Gastrocnemius medialis (tissue), 4 donors: ENCODE data around the gene AFF3. TPM values are rescaled to one million over a fixed set of nuclear protein-coding genes. Genes with fewer than 3 reads are reported as not detected.

Experiments
- ATAC-seq, 2 donors: fragments of 150-250 bp; one replicate each; pipeline ENCODE4 v1.9.1; 2016
- DNase-seq, 2 donors: peaks; one replicate each; pipeline ENCODE4 v3.0.0-alpha.2; 2019
- H3K27ac ChIP-seq, 4 donors: fragments of 200-600 bp; sonication (generic); 1 replicate in 1 of 4; 2 replicates in 3 of 4; pipeline ENCODE4 v1.5.1; 2016 to 2018; ENCODE audit warnings: mild to moderate bottlenecking in 2 of 4, moderate library complexity in 1 of 4
- H3K27me3 ChIP-seq, 3 donors: fragments of 200-600 bp; sonication (generic) in 2 of 3; 1 replicate in 1 of 3; 2 replicates in 2 of 3; pipeline versions ENCODE4 v1.5.1 to v1.6.0; 2016 to 2019; ENCODE audit warnings: mild to moderate bottlenecking in 1 of 3, moderate library complexity in 1 of 3
- H3K36me3 ChIP-seq, 2 donors: fragments of 200-600 bp; sonication (generic) in 1 of 2; one replicate each; pipeline ENCODE4 v1.5.1; 2017 to 2018
- H3K4me1 ChIP-seq, 2 donors: fragments of 200-600 bp; sonication (generic) in 1 of 2; one replicate each; pipeline ENCODE4 v1.5.1; 2016 to 2017; ENCODE audit warnings: mild to moderate bottlenecking in 2 of 2
- H3K4me3 ChIP-seq, 4 donors: fragments of 200-600 bp; sonication (generic) in 3 of 4; 1 replicate in 1 of 4; 2 replicates in 3 of 4; pipeline ENCODE4 v1.5.1; 2016 to 2019; ENCODE audit warnings: mild to moderate bottlenecking in 2 of 4
- H3K9me3 ChIP-seq, 3 donors: fragments of 200-600 bp; sonication (generic) in 2 of 3; 1 replicate in 1 of 3; 2 replicates in 2 of 3; pipeline ENCODE4 v1.5.1; 2016 to 2019
- CTCF ChIP-seq, 5 experiments: fragments of 450-650 bp in 3 of 5; fragments of 200-600 bp in 2 of 5; sonication (generic) in 2 of 5; IDR thresholded peaks in 4 of 5; conservative IDR thresholded peaks in 1 of 5; 1 replicate in 4 of 5; 2 replicates in 1 of 5; pipeline ENCODE4 v1.5.1; 2016 to 2019; ENCODE audit warnings: antibody characterized with exemption in 5 of 5, mild to moderate bottlenecking in 3 of 5, moderate library complexity in 3 of 5
- POLR2A ChIP-seq, 2 donors: fragments of 450-650 bp; IDR thresholded peaks; one replicate each; pipeline ENCODE4 v1.6.1; 2017; ENCODE audit warnings: antibody characterized with exemption in 2 of 2, mild to moderate bottlenecking in 2 of 2, moderate library complexity in 2 of 2
- in situ Hi-C, 4 donors: fragments of 200-750 bp; cut with MboI; loops; one replicate each; pipeline versions ENCODE4 v1.15.0 to v1.8.0; 2017; ENCODE audit warnings: low sequenced_read_pairs in 4 of 4
- intact Hi-C: fragments of 100-400 bp; cut with DNase I; formaldehyde crosslinking; loops from one replicate; pipeline ENCODE4 v1.15.1; 2023; ENCODE audit warnings: low total_unique reads
- total RNA-seq, 4 donors: library from RNA; depleted of rRNA; stranded (reverse); fragments of >200 nt; gene quantifications; one replicate each; pipeline versions ENCODE4 v1.1.0 to v1.2.3, GENCODE V29; 2016

The AFF3 gene
- total RNA-seq, 4 donors from 2014 or later = 0.22 to 0.55 (median 0.47) TPM

GRCh38 chr2:99522157-99522556 is 620.2 kb downstream of the AFF3 start:
- ATAC-seq (no peak), DNase-seq (no peak)
- H3K4me3 ChIP-seq = no peak overlapping the region
- intact Hi-C loops = no loop called here
- no peaks in the 10 kb centered on the region for H3K4me1 ChIP-seq
- TF ChIP-seq POLR2A (IDR thresholded peaks at IDR 0.05) = no peak
- no peak for TF ChIP-seq CTCF (IDR thresholded peaks at IDR 0.05 in 4 of 5, conservative IDR thresholded peaks at IDR 0.05 in 1 of 5)
- no peak overlapping the region for H3K27ac ChIP-seq
- no peaks in the 10 kb centered on the region for H3K9me3 ChIP-seq
- no peaks in the 10 kb centered on the region for H3K27me3 ChIP-seq
- no peaks in the 10 kb centered on the region for H3K36me3 ChIP-seq
- in situ Hi-C loops = no loop called here

GRCh38 chr2:99520813-99521212 is 621.6 kb downstream of the AFF3 start:
- intact Hi-C loops = no loop called here
- Histone ChIP-seq H3K4me1 (no peaks in the 10 kb centered on the region), H3K4me3 (no peak overlapping the region), H3K36me3 (no peaks in the 10 kb centered on the region), H3K9me3 (no peaks in the 10 kb centered on the region), H3K27ac (no peak overlapping the region), H3K27me3 (no peaks in the 10 kb centered on the region)
- no peak for ATAC-seq
- DNase-seq = no peak
- in situ Hi-C loops = no loop called here
- TF ChIP-seq CTCF (IDR thresholded peaks at IDR 0.05 in 4 of 5, conservative IDR thresholded peaks at IDR 0.05 in 1 of 5) = no peak
- TF ChIP-seq POLR2A (IDR thresholded peaks at IDR 0.05) = no peak

- in situ Hi-C loops (no loop called here), intact Hi-C loops (no loop called here)
- no peaks in the 10 kb centered on the region for H3K9me3 ChIP-seq
- DNase-seq (no peak), ATAC-seq (no peak)
- TF ChIP-seq CTCF (IDR thresholded peaks at IDR 0.05 in 4 of 5, conservative IDR thresholded peaks at IDR 0.05 in 1 of 5) (no peak), POLR2A (IDR thresholded peaks at IDR 0.05) (no peak)
- H3K4me3 ChIP-seq = no peak overlapping the region
- no peaks in the 10 kb centered on the region for H3K36me3 ChIP-seq
- H3K27me3 ChIP-seq = no peaks in the 10 kb centered on the region
- H3K4me1 ChIP-seq = no peaks in the 10 kb centered on the region
- no peak overlapping the region for H3K27ac ChIP-seq
Observed at GRCh38 chr2:99520195-99520594, 622.2 kb downstream of the AFF3 start.

GRCh38 chr2:99514357-99514756 is 628.0 kb downstream of the AFF3 start:
- no peak for DNase-seq
- TF ChIP-seq POLR2A (IDR thresholded peaks at IDR 0.05) = no peak
- no peak for TF ChIP-seq CTCF (IDR thresholded peaks at IDR 0.05 in 4 of 5, conservative IDR thresholded peaks at IDR 0.05 in 1 of 5)
- in situ Hi-C loops = no loop called here
- no peaks in the 10 kb centered on the region for H3K9me3 ChIP-seq
- H3K36me3 ChIP-seq = no peaks in the 10 kb centered on the region
- no peaks in the 10 kb centered on the region for H3K27me3 ChIP-seq
- intact Hi-C loops = no loop called here
- H3K4me3 ChIP-seq = no peak overlapping the region
- no peak for ATAC-seq
- H3K27ac ChIP-seq = no peak overlapping the region
- H3K4me1 ChIP-seq = peaks cover 6 to 9% of the 10 kb centered on the region in 2 donors

GRCh38 chr2:99512181-99512591 is 630.2 kb downstream of the AFF3 start:
- ATAC-seq = no peak
- intact Hi-C loops = no loop called here

More at GRCh38 chr2:99512181-99512591, 630.2 kb downstream of the AFF3 start:
- no peaks in the 10 kb centered on the region for H3K36me3 ChIP-seq
- DNase-seq = no peak
- H3K9me3 ChIP-seq = no peaks in the 10 kb centered on the region
- H3K4me1 ChIP-seq = peaks cover 6 to 9% of the 10 kb centered on the region in 2 donors
- H3K4me3 ChIP-seq = no peak overlapping the region
- H3K27ac ChIP-seq = no peak overlapping the region
- in situ Hi-C loops = no loop called here
- H3K27me3 ChIP-seq = no peaks in the 10 kb centered on the region
- no peak for TF ChIP-seq POLR2A (IDR thresholded peaks at IDR 0.05)
